ENCODE results near the gene ENOSF1.

ENOSF1 gene

DNA sequence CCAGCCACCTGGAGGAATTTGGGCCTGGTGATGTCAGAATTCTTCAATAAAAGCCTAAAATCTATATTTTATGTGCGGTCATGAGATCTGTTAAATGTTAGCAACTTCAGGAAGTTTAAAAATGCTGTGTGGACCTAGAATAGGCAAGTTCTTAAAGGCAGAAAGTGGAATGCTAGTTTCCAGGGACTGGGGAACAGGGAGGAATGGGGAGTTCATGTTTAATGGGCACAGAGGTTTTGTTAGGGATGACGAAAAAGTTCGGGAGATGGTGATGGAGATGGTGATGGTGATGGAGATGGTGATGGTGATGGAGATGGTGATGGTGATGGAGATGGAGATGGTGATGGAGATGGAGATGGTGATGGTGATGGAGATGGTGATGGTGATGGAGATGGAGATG lies 45.8 kb downstream of the ENOSF1 start:
- Histone ChIP-seq H3K36me3 (peaks cover 19% of the 10 kb centered on the region), H3K9me3 (no peaks in the 10 kb centered on the region), H3K4me3 (ENCODE audit: low read depth, low read length) (no peak overlapping the region), H3K27me3 (no peaks in the 10 kb centered on the region), H3K4me1 (no peaks in the 10 kb centered on the region)
- DNase-seq, result no peak
- TF ChIP-seq, protein P1, sequence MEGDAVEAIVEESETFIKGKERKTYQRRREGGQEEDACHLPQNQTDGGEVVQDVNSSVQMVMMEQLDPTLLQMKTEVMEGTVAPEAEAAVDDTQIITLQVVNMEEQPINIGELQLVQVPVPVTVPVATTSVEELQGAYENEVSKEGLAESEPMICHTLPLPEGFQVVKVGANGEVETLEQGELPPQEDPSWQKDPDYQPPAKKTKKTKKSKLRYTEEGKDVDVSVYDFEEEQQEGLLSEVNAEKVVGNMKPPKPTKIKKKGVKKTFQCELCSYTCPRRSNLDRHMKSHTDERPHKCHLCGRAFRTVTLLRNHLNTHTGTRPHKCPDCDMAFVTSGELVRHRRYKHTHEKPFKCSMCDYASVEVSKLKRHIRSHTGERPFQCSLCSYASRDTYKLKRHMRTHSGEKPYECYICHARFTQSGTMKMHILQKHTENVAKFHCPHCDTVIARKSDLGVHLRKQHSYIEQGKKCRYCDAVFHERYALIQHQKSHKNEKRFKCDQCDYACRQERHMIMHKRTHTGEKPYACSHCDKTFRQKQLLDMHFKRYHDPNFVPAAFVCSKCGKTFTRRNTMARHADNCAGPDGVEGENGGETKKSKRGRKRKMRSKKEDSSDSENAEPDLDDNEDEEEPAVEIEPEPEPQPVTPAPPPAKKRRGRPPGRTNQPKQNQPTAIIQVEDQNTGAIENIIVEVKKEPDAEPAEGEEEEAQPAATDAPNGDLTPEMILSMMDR (IDR thresholded peaks at IDR 0.05; ENCODE audit: low read depth, low read length), result no peak

DNA sequence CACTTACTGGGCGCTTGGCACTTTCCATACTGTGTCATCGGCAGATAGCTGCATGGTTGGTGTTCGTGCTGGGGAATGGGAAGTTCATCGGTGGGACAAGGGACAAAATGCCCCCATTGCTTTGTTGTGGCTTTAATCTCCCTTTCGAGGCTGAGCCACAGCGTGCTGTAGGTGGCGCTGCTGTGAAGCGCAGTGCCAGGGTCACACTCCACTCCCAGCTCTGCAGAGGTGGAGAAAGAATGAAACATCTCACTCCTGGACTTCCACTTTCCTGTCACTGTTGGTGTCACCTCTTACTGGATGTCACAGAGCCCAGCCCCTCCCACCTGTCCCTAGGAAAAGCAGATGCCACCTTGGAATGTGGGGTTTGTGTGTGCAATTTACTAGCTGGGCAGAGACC lies 46.3 kb downstream of the ENOSF1 start:
- no peak for DNase-seq
- Histone ChIP-seq H3K27me3 (no peaks in the 10 kb centered on the region), H3K36me3 (peaks cover 24% of the 10 kb centered on the region), H3K9me3 (no peaks in the 10 kb centered on the region), H3K4me3 (ENCODE audit: low read depth, low read length) (no peak overlapping the region), H3K4me1 (no peaks in the 10 kb centered on the region)
- TF ChIP-seq, protein P1 (IDR thresholded peaks at IDR 0.05; ENCODE audit: low read depth, low read length), result peak; percentile 38

DNA sequence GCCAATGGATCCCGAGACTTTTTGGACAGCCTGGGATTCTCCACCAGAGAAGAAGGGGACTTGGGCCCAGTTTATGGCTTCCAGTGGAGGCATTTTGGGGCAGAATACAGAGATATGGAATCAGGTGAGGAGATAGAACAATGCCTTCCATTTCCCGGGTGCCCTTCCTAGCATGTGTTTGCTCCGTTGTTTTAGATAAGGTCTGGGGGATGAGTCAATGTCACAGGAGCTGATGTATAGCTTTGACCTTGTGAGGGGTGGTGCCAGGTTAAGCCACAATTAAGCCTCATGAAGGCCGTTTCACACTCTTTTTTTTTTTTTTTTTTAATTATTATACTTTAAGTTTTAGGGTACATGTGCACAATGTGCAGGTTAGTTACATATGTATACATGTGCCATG lies 50.2 kb downstream of the ENOSF1 start:
- Histone ChIP-seq H3K9me3 (no peaks in the 10 kb centered on the region), H3K4me1 (no peaks in the 10 kb centered on the region), H3K27me3 (no peaks in the 10 kb centered on the region), H3K36me3 (peaks cover 41% of the 10 kb centered on the region), H3K4me3 (ENCODE audit: low read depth, low read length) (no peak overlapping the region)
- TF ChIP-seq, protein P1 (IDR thresholded peaks at IDR 0.05; ENCODE audit: low read depth, low read length), result no peak
- DNase-seq, result no peak

DNA sequence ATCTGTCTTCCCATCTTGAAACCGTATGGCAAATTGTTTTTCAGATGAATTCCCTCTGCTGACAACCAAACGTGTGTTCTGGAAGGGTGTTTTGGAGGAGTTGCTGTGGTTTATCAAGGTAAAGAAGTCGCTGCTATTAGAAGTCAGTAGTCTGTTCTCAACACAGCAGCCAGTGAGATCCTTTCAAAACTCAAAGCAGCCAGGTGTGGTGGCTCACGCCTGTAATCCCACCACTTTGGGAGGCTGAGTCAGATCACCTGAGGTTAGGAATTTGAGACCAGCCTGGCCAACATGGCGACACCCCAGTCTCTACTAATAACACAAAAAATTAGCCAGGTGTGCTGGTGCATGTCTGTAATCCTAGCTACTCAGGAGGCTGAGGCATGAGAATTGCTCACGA lies 52.8 kb downstream of the ENOSF1 start:
- Histone ChIP-seq H3K9me3 (no peaks in the 10 kb centered on the region), H3K36me3 (peaks cover 35% of the 10 kb centered on the region), H3K4me1 (no peaks in the 10 kb centered on the region), H3K4me3 (ENCODE audit: low read depth, low read length) (no peak overlapping the region), H3K27me3 (no peaks in the 10 kb centered on the region)
- DNase-seq, result no peak
- TF ChIP-seq, protein P1 (IDR thresholded peaks at IDR 0.05; ENCODE audit: low read depth, low read length), result no peak

DNA sequence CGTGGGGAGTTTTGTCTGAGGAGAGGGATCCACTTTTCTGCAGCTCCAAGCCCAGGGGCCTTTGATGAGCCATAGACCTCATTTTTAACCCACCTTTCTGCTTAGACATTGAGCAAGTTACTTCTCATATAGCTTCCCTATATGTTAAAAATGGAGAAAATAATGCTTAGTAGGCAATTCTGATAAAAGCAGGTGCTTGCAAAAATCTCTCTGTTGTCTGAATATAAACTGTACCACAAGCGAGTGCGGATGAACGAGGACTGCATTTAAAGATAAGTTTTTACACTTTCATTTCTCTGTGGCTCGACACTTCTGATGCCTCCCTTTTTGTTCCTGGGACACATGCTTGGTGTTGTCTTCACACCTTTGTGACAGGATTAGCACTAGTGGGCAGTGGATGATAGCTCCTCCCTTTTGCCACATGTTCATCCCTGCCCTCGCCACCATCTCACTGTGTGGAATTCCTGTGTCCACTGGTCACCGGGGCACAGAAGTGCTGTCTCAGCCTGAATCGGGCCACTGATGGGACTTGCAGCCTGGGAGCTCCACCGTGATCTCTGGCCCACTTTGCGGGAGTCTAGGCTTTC lies 53.4 kb downstream of the ENOSF1 start:
- no peaks in the 10 kb centered on the region for H3K27me3 ChIP-seq
- no peaks in the 10 kb centered on the region for H3K9me3 ChIP-seq
- H3K36me3 ChIP-seq, result peaks cover 35% of the 10 kb centered on the region
- no peak for DNase-seq
- TF ChIP-seq, protein P1 (IDR thresholded peaks at IDR 0.05; ENCODE audit: low read depth, low read length), result no peak
- H3K4me3 ChIP-seq (ENCODE audit: low read depth, low read length), result peak overlapping the region; percentile 71
- no peaks in the 10 kb centered on the region for H3K4me1 ChIP-seq

DNA sequence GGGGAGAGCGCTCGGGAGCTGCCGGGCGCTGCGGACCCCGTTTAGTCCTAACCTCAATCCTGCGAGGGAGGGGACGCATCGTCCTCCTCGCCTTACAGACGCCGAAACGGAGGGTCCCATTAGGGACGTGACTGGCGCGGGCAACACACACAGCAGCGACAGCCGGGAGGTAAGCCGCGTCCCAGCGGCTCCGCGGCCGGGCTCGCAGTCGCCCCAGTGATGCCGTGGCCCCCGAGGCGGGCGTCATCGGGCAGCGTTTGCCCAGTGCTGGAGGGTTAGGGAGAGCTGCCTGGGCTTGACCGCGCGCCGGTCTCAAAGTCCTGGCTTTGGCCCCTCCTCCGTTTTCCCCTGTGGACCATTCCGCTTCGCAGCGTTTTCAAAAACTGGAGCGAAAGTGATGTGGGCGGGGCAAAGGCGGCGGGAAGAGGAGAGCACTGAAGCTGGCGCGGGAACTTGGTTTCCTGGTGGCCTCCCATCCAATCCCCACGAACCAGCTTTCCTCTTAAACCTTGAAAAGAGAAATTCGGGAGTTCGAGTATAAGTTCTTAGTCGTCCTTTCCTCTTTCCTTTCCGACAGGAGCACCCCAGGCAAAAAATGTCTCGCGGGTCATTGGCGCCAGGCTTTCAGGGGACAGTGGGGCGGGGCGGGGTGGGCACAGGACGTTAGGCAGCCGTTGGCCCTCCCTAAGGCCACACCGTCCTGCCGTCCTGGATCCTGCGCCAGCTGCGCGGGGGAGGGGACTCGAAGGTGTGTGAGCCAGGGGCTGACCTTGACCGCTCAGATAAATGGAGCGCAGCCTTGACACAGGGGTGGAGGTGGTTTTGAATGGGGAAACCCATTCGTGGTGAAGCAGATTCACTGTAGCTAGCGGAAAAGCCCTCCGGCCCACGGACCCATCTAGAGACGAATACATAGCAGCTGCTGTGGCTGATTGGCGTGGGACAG lies 54.2 kb downstream of the ENOSF1 start:
- Histone ChIP-seq H3K36me3 (peaks cover 35% of the 10 kb centered on the region), H3K4me1 (no peaks in the 10 kb centered on the region), H3K9me3 (no peaks in the 10 kb centered on the region), H3K27me3 (no peaks in the 10 kb centered on the region), H3K4me3 (ENCODE audit: low read depth, low read length) (peak overlapping the region; percentile 71)
- TF ChIP-seq, protein P1 (IDR thresholded peaks at IDR 0.05; ENCODE audit: low read depth, low read length), result no peak
- DNase-seq, result peak; percentile 83
